HepG2 (cell line): ENCODE data around the gene PIK3R5. TPM values are rescaled to one million over a fixed set of nuclear protein-coding genes. Genes with fewer than 3 reads are reported as not detected.

Source experiments
- ATAC-seq: fragments of 200-7000 bp; cut with Tn5 transposase; 3 replicates; pipeline ENCODE4 v1.9.1; 2020; ENCODE audit warnings: mild to moderate bottlenecking, moderate library complexity
- BruUV-seq: library from RNA; stranded (reverse); fragments of 400-500 nt; replicated peaks from 2 replicates; lab custom pipeline; 2021; lab: Mats Ljungman, UMichigan
- CTCF ChIA-PET: fragments of 300-600 bp; formaldehyde crosslinking; extraction: SDS; loops from one replicate; lab custom pipeline; 2021; ENCODE audit warnings: low total read pairs, inconsistent platforms, low intra/inter-chr PET ratio; lab: Yijun Ruan, JAX
- POLR2A ChIA-PET: fragments of 350-600 bp; sonication (Branson Sonifier 250); formaldehyde crosslinking; loops from one replicate; lab custom pipeline; 2020; ENCODE audit warnings: antibody characterized with exemption, inconsistent platforms; lab: Yijun Ruan, JAX
- DNase-seq: peaks from one replicate; pipeline ENCODE4 v3.0.0-alpha.2; 2015; ENCODE audit warnings: low spot score
- FAIRE-seq: peaks from 3 replicates; lab custom pipeline; 2011; peaks lifted over from hg19 to GRCh38; lab: Jason Lieb, UNC
- H2AFZ ChIP-seq: one replicate; pipeline ENCODE4 v1.6.1; 2011; ENCODE audit warnings: low read length, inconsistent platforms
- H3K27ac ChIP-seq: fragments of 300-600 bp; 3 replicates; pipeline ENCODE4 v1.8.0; 2011; ENCODE audit warnings: mixed run types, mild to moderate bottlenecking, mixed read lengths, low read length, inconsistent platforms; ENCODE audit not compliant: insufficient read depth; ENCODE audit errors: extremely low read length
- H3K27me3 ChIP-seq, 2 experiments: fragments of 200-600 bp in 1 of 2; 2 replicates in 1 of 2; 3 replicates in 1 of 2; pipeline versions ENCODE4 v1.6.0 to v1.8.0; 2011; ENCODE audit warnings: low read length in 2 of 2, mild to moderate bottlenecking in 2 of 2, moderate library complexity in 2 of 2, inconsistent platforms in 1 of 2; ENCODE audit not compliant: insufficient read depth in 2 of 2, control insufficient read depth in 1 of 2
- H3K36me3 ChIP-seq, 2 experiments: fragments of 200-600 bp in 1 of 2; replicated peaks in 1 of 2; 2 replicates in 1 of 2; 3 replicates in 1 of 2; pipeline versions ENCODE4 v1.5.1 to v1.8.0; 2011; ENCODE audit warnings: low read length in 2 of 2, inconsistent platforms in 1 of 2; ENCODE audit not compliant: insufficient read depth in 2 of 2, control insufficient read depth in 1 of 2
- H3K4me1 ChIP-seq: 2 replicates; pipeline ENCODE4 v1.5.1; 2012; ENCODE audit warnings: low read length, inconsistent platforms; ENCODE audit not compliant: insufficient read depth
- H3K4me2 ChIP-seq: 2 replicates; pipeline ENCODE4 v1.6.0; 2011; ENCODE audit warnings: low read depth, low read length, inconsistent platforms
- H3K4me3 ChIP-seq, 3 experiments: fragments of 200-600 bp in 1 of 3; sonication (generic), shearing (Covaris generic) in 1 of 3; replicated peaks in 1 of 3; 2 replicates each; pipeline ENCODE4 v1.5.1; 2011 to 2016; ENCODE audit warnings: low read length in 3 of 3, inconsistent platforms in 2 of 3, low read depth in 2 of 3, mild to moderate bottlenecking in 2 of 3, control low read depth in 1 of 3, mixed read lengths in 1 of 3; ENCODE audit not compliant: insufficient read depth in 1 of 3
- H3K79me2 ChIP-seq: one replicate; pipeline ENCODE4 v1.6.1; 2011; ENCODE audit warnings: low read length, inconsistent platforms; ENCODE audit not compliant: insufficient read depth
- H3K9ac ChIP-seq: 2 replicates; pipeline ENCODE4 v1.6.0; 2011; ENCODE audit warnings: mild to moderate bottlenecking, low read depth, low read length, inconsistent platforms; ENCODE audit not compliant: insufficient read depth
- H3K9me3 ChIP-seq: 2 replicates; pipeline ENCODE4 v1.5.1; 2012; ENCODE audit warnings: mild to moderate bottlenecking, low read length
- H4K20me1 ChIP-seq: 2 replicates; pipeline ENCODE4 v1.6.0; 2011; ENCODE audit warnings: inconsistent platforms, mild to moderate bottlenecking, low read length, moderate library complexity; ENCODE audit not compliant: insufficient read depth
- AKNA ChIP-seq: sonication (generic); formaldehyde crosslinking; IDR thresholded peaks from 2 replicates; pipeline ENCODE4 v1.4.0; 2020; ENCODE audit warnings: missing genetic modification reagents, borderline replicate concordance
- BCL3 ChIP-seq: sonication (generic); formaldehyde crosslinking; IDR thresholded peaks from 2 replicates; pipeline ENCODE4 v1.5.1; 2020; ENCODE audit warnings: mild to moderate bottlenecking, missing genetic modification reagents, moderate library complexity
- CCAR2 ChIP-seq: fragments of 200-400 bp; formaldehyde crosslinking; optimal IDR thresholded peaks from 2 replicates; pipeline ENCODE3; 2018; ENCODE audit warnings: low read depth, mild to moderate bottlenecking, low read length, moderate library complexity
- CEBPG ChIP-seq: IDR thresholded peaks from 2 replicates; pipeline ENCODE4 v1.6.1; 2016
- HMG20B ChIP-seq: conservative IDR thresholded peaks from 2 replicates; pipeline ENCODE4 v1.6.1; 2016; ENCODE audit warnings: missing genetic modification reagents, missing compliant biosample characterization
- MXI1 ChIP-seq: IDR thresholded peaks from 3 replicates; pipeline ENCODE4 v1.6.1; 2012; ENCODE audit warnings: low read depth, low read length, inconsistent platforms, borderline replicate concordance
- SP2 ChIP-seq: sonication (generic); formaldehyde crosslinking; IDR thresholded peaks from 2 replicates; pipeline ENCODE4 v1.5.1; 2020; ENCODE audit warnings: mild to moderate bottlenecking, missing genetic modification reagents
- SPEN ChIP-seq: sonication (generic); formaldehyde crosslinking; IDR thresholded peaks from 2 replicates; pipeline ENCODE4 v1.5.1; 2020; ENCODE audit warnings: low read depth, mild to moderate bottlenecking, missing genetic modification reagents
- TRAFD1 ChIP-seq: sonication (generic); formaldehyde crosslinking; IDR thresholded peaks from 2 replicates; pipeline ENCODE4 v1.5.1; 2020; ENCODE audit warnings: missing genetic modification reagents, mild to moderate bottlenecking, borderline replicate concordance
- ZEB1 ChIP-seq: IDR thresholded peaks from 2 replicates; pipeline ENCODE4 v1.6.1; 2012; ENCODE audit warnings: mild to moderate bottlenecking, low read depth, inconsistent platforms; ENCODE audit not compliant: insufficient replicate concordance
- ZNF260 ChIP-seq: sonication (generic); formaldehyde crosslinking; IDR thresholded peaks from 2 replicates; pipeline ENCODE4 v1.4.0; 2020; ENCODE audit warnings: missing genetic modification reagents, low read depth, mild to moderate bottlenecking, borderline replicate concordance
- ZNF557 ChIP-seq: sonication (generic); formaldehyde crosslinking; IDR thresholded peaks from 2 replicates; pipeline ENCODE4 v1.4.0; 2020; ENCODE audit warnings: missing genetic modification reagents
- ZNF773 ChIP-seq: sonication (generic); formaldehyde crosslinking; IDR thresholded peaks from 2 replicates; pipeline ENCODE4 v1.4.0; 2020; ENCODE audit warnings: missing genetic modification reagents, borderline replicate concordance
- ZNF781 ChIP-seq: sonication (generic); formaldehyde crosslinking; IDR thresholded peaks from 2 replicates; pipeline ENCODE4 v1.5.1; 2020; ENCODE audit warnings: borderline replicate concordance, mild to moderate bottlenecking, missing genetic modification reagents; ENCODE audit errors: not compliant biosample characterization
- WGBS: methylation state at CpG from one replicate; pipeline ENCODE4 v1.1.6; 2017; ENCODE audit warnings: low lambda C conversion rate; 5-methylcytosine and 5-hydroxymethylcytosine counted together
- in situ Hi-C: cut with HindIII; loops from 2 replicates; pipeline ENCODE4 v1.10.0; 2017; ENCODE audit warnings: low pct_unique_long_range_greater_than_20kb; ENCODE audit not compliant: extremely low pct_ligation_motif_present
- intact Hi-C: fragments of 100-400 bp; cut with micrococcal nuclease; formaldehyde crosslinking; loops from one replicate; pipeline ENCODE4 v1.10.0; 2022; ENCODE audit not compliant: unreplicated experiment
- polyA plus RNA-seq, 8 experiments: library from polyadenylated mRNA; depleted of rRNA in 3 of 8; stranded (reverse) in 7 of 8; unstranded in 1 of 8; fragments of >200 nt; fragmentation: Illumina TruSeq in 4 of 8; extraction: Trizol in 4 of 8; gene quantifications; 2 replicates each; pipeline versions ENCODE4 v1.2.1 to v1.2.3, GENCODE V29; 2011 to 2016; ENCODE audit warnings: low read depth in 4 of 8, missing spikeins in 1 of 8, mixed read lengths in 1 of 8; ENCODE audit not compliant: insufficient read depth in 1 of 8
- total RNA-seq, 5 experiments: library from RNA; depleted of rRNA; stranded (reverse); fragments of >200 nt; fragmentation: Illumina TruSeq; extraction: Trizol; gene quantifications; 2 replicates each; pipeline ENCODE4 v1.2.3, GENCODE V29; 2016; ENCODE audit warnings: low read depth in 1 of 5

The PIK3R5 gene
- total and polyA plus RNA-seq, 2 of the 13 experiments (the other 11 are each of a cell fraction or from before 2014, with no cell fraction given), result not detected

GRCh38 chr17:9002606-9003354 lies 37.3 kb upstream of the PIK3R5 start:
- in situ Hi-C loops, result no loop called here
- Histone ChIP-seq H3K27ac (no peak overlapping the region), H3K9me3 (no peaks in the 10 kb centered on the region), H3K79me2 (no peaks in the 10 kb centered on the region), H4K20me1 (no peaks in the 10 kb centered on the region), H3K27me3 (peaks cover 11 to 44% of the 10 kb centered on the region in 2 experiments; a peak in 4 of 5 replicates), H3K4me2 (no peak overlapping the region), H3K4me3 (no peak overlapping the region), H3K4me1 (no peaks in the 10 kb centered on the region), H2AFZ (no peak overlapping the region), H3K36me3 (no peaks in the 10 kb centered on the region), H3K9ac (no peak overlapping the region)
- ATAC-seq, result no peak
- 18% methylated on average over 10 of the region's 69 CpGs for WGBS
- FAIRE-seq, result no peak
- POLR2A ChIA-PET, result no interaction called here
- intact Hi-C loops, result no loop called here
- CTCF ChIA-PET, result no interaction called here
- no TSS peak for BruUV-seq
- no peak for DNase-seq
- TF ChIP-seq AKNA (CRISPR knock-in tag), result no peak
- no peak for TF ChIP-seq CCAR2
- no peak for TF ChIP-seq BCL3 (CRISPR knock-in tag)
- TF ChIP-seq ZNF781 (CRISPR knock-in tag), result no peak
- no peak for TF ChIP-seq SPEN
- no peak for TF ChIP-seq SP2
- no peak for TF ChIP-seq MXI1
- TF ChIP-seq ZEB1, result no peak
- no peak for TF ChIP-seq ZNF773 (CRISPR knock-in tag)
- TF ChIP-seq CEBPG (CRISPR knock-in tag), result no peak
- TF ChIP-seq ZNF260 (CRISPR knock-in tag), result no peak
- TF ChIP-seq HMG20B (CRISPR knock-in tag), result no peak
- TF ChIP-seq ZNF557 (CRISPR knock-in tag), result no peak
- no peak for TF ChIP-seq TRAFD1 (CRISPR knock-in tag)
